Muscle layer of duodenum (tissue), 2 donors: Measurements from ENCODE around the gene MISP3.
"Not testable (repeated sequence)": the region's sequence is repeated elsewhere in the genome, so short reads cannot be mapped to it uniquely, and the experiment has no call there.

Source experiments
- H3K27ac ChIP-seq: one replicate; pipeline ENCODE4 v1.7.0; 2013; ENCODE audit warnings: mild to moderate bottlenecking, low read length
- H3K27me3 ChIP-seq: one replicate; pipeline ENCODE4 v1.7.0; 2013; ENCODE audit warnings: low read depth, mild to moderate bottlenecking, control low read depth, low read length
- H3K36me3 ChIP-seq, 2 donors: one replicate each; pipeline ENCODE4 v1.7.0; 2013; ENCODE audit warnings: low read length in 2 of 2, control low read depth in 1 of 2, mild to moderate bottlenecking in 1 of 2; ENCODE audit not compliant: insufficient read depth in 2 of 2, control insufficient read depth in 1 of 2
- H3K4me1 ChIP-seq, 2 donors: one replicate each; pipeline ENCODE4 v1.7.0; 2013; ENCODE audit warnings: low read length in 2 of 2, mild to moderate bottlenecking in 2 of 2, control low read depth in 1 of 2, moderate library complexity in 1 of 2; ENCODE audit not compliant: insufficient read depth in 2 of 2, control insufficient read depth in 1 of 2
- H3K4me3 ChIP-seq, 2 donors: one replicate each; pipeline ENCODE4 v1.7.0; 2013; ENCODE audit warnings: low read length in 2 of 2, low read depth in 1 of 2, mild to moderate bottlenecking in 1 of 2
- H3K9me3 ChIP-seq, 2 donors: one replicate each; pipeline ENCODE4 v1.7.0; 2013; ENCODE audit warnings: low read length in 2 of 2, control low read depth in 1 of 2, mild to moderate bottlenecking in 1 of 2; ENCODE audit not compliant: control insufficient read depth in 1 of 2
- donor health status: healthy.

MISP3 gene

GRCh38 chr19:14039181-14039580 is 33.4 kb upstream of the MISP3 start:
- Histone ChIP-seq H3K27me3 (no peaks in the 10 kb centered on the region), H3K4me1 (no peaks in the 10 kb centered on the region), H3K4me3 (no peak overlapping the region), H3K9me3 (no peaks in the 10 kb centered on the region), H3K27ac (no peak overlapping the region), H3K36me3 (no peaks in the 10 kb centered on the region)

GRCh38 chr19:14042659-14043608 is 29.7 kb upstream of the MISP3 start:
- H3K9me3 ChIP-seq, H3K4me1 ChIP-seq, H3K4me3 ChIP-seq, H3K27me3 ChIP-seq, H3K36me3 ChIP-seq, H3K27ac ChIP-seq: not testable (repeated sequence)

DNA sequence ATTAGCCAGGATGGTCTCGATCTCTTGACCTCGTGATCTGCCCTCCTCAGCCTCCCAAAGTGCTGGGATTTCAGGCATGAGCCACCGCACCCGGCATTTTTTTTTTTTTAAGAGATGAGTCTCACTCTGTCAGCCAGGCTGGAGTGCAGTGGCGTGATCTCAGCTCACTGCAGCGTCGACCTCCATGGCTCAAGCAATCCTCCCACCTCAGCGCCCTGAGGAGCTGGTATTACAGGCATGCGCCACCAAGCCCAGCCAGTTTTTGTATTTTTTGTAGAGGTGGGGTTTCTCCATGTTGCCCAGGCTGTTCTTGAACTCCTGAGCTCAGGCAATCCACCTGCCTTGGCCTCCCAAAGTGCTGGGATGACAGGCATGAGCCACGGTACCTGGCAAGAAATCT is 24.7 kb upstream of the MISP3 start:
- not testable (repeated sequence) for H3K36me3 ChIP-seq, H3K4me1 ChIP-seq

DNA sequence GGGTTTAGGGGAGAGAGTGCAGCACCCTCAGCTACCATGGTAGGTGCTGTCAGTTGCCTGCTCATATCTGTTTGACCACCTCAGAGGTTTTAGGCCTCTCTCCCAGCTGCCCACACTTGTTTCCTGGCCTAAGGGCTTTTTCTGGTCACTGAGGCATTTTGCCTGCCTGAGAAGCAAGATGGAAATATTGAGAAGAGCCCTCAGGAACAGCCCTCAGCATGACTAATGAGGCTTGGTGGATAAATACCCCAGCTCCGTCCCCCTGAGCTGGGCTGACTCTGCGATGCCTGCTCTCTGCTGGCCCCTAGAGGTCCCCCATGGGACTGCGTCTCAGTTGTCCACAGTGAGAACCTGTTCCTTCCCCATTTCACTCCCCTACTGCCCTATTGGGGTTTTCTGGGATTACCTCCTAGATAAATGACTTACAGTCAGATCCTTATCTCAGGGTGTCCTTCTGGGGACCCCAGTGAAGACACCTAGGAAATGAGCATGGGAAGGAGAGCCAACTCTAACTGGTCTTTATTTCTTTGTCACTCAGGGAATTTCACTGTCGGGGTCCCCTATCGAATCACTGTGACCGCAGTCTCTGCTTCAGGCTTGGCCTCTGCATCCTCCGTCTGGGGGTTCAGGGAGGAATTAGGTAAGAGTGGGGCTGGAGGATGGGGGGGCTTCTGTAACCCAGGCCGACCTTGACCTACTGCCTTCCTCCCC is 24.0 kb upstream of the MISP3 start:
- H3K4me1 ChIP-seq = no peaks in the 10 kb centered on the region
- no peak overlapping the region for H3K27ac ChIP-seq
- H3K27me3 ChIP-seq = no peaks in the 10 kb centered on the region
- peaks cover 0 to 5% of the 10 kb centered on the region in 2 donors for H3K9me3 ChIP-seq
- no peaks in the 10 kb centered on the region for H3K36me3 ChIP-seq
- H3K4me3 ChIP-seq = no peak overlapping the region

More for the DNA sequence above, 24.7 kb upstream of the MISP3 start:
- H3K4me3 ChIP-seq, H3K9me3 ChIP-seq, H3K27me3 ChIP-seq, H3K27ac ChIP-seq: not testable (repeated sequence)

DNA sequence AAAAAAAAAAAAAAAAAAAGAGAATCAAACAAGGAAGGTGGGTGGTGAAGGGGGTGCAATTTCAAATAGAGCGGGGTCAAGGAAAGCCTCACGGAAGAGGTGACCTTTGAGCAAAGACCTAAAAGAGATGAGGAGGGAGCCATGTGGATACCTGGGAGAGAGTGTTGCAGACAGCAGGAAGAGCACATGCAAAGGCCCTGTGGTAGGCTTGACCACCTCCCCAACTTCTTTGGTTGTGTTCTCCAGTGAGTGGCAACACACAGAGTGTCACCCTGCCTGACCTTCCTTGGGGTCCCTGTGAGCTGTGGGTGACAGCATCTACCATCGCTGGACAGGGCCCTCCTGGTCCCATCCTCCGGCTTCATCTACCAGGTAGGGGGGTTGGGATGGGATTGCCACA is 22.1 kb upstream of the MISP3 start:
- no peaks in the 10 kb centered on the region for H3K27me3 ChIP-seq
- H3K27ac ChIP-seq = no peak overlapping the region
- H3K4me1 ChIP-seq = no peaks in the 10 kb centered on the region
- no peaks in the 10 kb centered on the region for H3K36me3 ChIP-seq
- no peak overlapping the region for H3K4me3 ChIP-seq
- H3K9me3 ChIP-seq = peaks cover 0 to 5% of the 10 kb centered on the region in 2 donors

DNA sequence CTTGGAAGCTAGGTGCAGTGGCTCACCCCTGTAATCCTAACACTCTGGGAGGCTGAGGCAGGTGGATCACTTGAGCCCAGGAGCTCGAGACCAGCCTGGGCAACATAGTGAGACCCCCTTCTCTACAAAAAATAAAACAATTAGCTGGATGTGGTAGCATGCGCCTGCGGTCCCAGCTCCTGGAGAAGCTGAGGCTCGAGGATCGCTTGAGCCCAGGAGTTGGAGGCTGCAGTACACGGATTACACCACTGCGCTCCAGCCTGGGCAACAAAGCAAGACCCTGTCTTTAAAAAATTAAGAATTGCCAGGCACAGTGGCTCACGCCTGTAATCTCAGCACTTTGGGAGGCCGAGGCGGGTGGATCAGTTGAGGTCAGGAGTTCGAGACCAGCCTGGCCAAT is 21.6 kb upstream of the MISP3 start:
- not testable (repeated sequence) for H3K9me3 ChIP-seq, H3K27ac ChIP-seq, H3K27me3 ChIP-seq, H3K4me1 ChIP-seq, H3K36me3 ChIP-seq, H3K4me3 ChIP-seq

- Histone ChIP-seq H3K27ac (no peak overlapping the region), H3K9me3 (peaks cover 0 to 5% of the 10 kb centered on the region in 2 donors), H3K27me3 (no peaks in the 10 kb centered on the region), H3K4me3 (no peak overlapping the region), H3K36me3 (no peaks in the 10 kb centered on the region), H3K4me1 (no peaks in the 10 kb centered on the region)
Measured at GRCh38 chr19:14051980-14052379, 20.6 kb upstream of the MISP3 start.

DNA sequence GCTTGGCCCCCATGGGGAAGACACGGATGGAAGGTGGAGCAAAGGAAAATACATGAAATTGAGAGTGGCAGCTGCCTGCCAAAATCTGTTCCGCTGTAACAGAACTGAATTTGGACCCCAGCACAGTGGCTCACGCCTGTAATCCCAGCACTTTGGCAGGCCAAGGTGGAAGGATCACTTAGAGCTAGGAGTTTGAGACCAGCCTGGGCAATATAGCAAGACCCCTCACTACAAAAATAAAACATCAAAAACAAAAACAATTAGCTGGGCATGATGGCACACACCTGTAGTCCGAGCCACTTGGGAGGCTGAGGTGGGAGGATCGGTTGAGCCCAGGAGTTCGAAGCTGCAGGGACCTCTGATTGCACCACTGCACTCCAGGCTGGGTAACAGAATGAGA is 20.1 kb upstream of the MISP3 start:
- no peak overlapping the region for H3K27ac ChIP-seq
- peaks cover 0 to 5% of the 10 kb centered on the region in 2 donors for H3K9me3 ChIP-seq
- H3K4me1 ChIP-seq = no peaks in the 10 kb centered on the region
- H3K4me3 ChIP-seq = no peak overlapping the region
- H3K27me3 ChIP-seq = no peaks in the 10 kb centered on the region
- no peaks in the 10 kb centered on the region for H3K36me3 ChIP-seq

DNA sequence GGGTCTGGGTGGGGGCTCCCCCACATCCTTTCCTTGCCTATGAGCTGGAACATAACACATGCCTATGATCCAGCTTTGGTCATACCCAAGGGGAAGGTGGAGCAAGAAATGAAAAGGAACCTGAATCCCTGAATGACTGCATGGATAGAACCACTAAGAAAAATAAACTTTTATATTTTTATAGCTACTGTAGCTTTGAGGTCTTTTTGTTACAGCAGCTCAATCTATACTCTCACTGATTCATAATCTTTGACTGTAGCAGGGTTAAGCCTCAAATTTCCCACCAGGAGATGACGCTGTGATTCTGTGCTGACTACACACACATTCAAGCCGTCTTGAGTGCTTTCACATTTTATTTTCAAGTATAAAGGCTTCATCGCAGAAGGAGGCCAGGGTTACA is 19.6 kb upstream of the MISP3 start:
- H3K4me1 ChIP-seq = peaks cover 0 to 5% of the 10 kb centered on the region in 2 donors
- no peak overlapping the region for H3K4me3 ChIP-seq
- H3K27me3 ChIP-seq = peaks cover 3% of the 10 kb centered on the region
- no peak overlapping the region for H3K27ac ChIP-seq
- H3K9me3 ChIP-seq = peaks cover 0 to 5% of the 10 kb centered on the region in 2 donors
- no peaks in the 10 kb centered on the region for H3K36me3 ChIP-seq

DNA sequence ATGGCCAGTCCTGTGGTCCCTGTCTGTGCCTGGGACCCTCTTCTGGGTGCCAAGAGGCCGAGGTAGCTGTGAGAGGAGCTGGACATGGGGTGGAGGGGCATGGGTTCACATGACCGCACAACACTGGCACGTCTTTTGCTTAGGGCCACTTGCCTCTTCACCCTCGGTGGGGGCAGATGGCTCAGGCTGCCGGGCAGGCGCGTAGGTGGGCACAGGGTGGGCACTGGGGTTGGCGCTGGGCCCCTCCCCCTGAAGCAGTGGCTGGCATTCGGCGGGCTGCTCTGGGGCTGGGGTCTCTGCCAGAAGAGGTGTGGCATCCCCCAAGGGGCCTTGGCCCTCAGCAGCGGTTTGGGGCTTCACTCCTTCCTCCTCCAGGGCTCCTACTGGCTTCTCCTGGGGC is 19.1 kb upstream of the MISP3 start:
- Histone ChIP-seq H3K9me3 (peaks cover 0 to 5% of the 10 kb centered on the region in 2 donors), H3K27ac (no peak overlapping the region), H3K4me3 (no peak overlapping the region), H3K4me1 (peaks cover 0 to 7% of the 10 kb centered on the region in 2 donors), H3K27me3 (peaks cover 8% of the 10 kb centered on the region), H3K36me3 (no peaks in the 10 kb centered on the region)

GRCh38 chr19:14054099-14054498 is 18.5 kb upstream of the MISP3 start:
- Histone ChIP-seq H3K4me3 (no peak overlapping the region), H3K27ac (no peak overlapping the region)

More at GRCh38 chr19:14054099-14054498, 18.5 kb upstream of the MISP3 start:
- no peaks in the 10 kb centered on the region for H3K36me3 ChIP-seq
- H3K27me3 ChIP-seq = peaks cover 14% of the 10 kb centered on the region
- H3K4me1 ChIP-seq = peaks cover 0 to 7% of the 10 kb centered on the region in 2 donors
- peaks cover 0 to 5% of the 10 kb centered on the region in 2 donors for H3K9me3 ChIP-seq
